OCI-LY7 (cell line): Measurements from ENCODE around the gene CFAP52.

Experiments used
- CTCF ChIP-seq: fragments of 200-600 bp; sonication (generic); conservative IDR thresholded peaks from 2 replicates; pipeline ENCODE4 v1.5.1; 2014; ENCODE audit warnings: mild to moderate bottlenecking, antibody characterized with exemption, low read length, moderate library complexity, mixed read lengths
- EZH2phosphoT487 ChIP-seq: fragments of 200-600 bp; sonication (generic); IDR thresholded peaks from 2 replicates; pipeline ENCODE4 v1.6.1; 2018; ENCODE audit warnings: low read depth, borderline replicate concordance, mild to moderate bottlenecking, mixed run types, antibody characterized with exemption, low read length, moderate library complexity, mixed read lengths

GRCh38 chr17:9632741-9633140 lies 56.3 kb downstream of the CFAP52 start:
- TF ChIP-seq CTCF (no peak), EZH2phosphoT487 (no peak)
